SK-N-SH treated with all-trans-retinoic acid at 6 μM for 48 hours (cell line): ENCODE measurements around the gene TSC22D1.

ENCODE experiments used
- ATAC-seq: fragments of 200-7000 bp; cut with Tn5 transposase; 3 replicates; pipeline ENCODE4 v1.9.1; 2020; ENCODE audit warnings: mild to moderate bottlenecking, moderate library complexity
- ARNTL ChIP-seq: fragments of 450-650 bp; formaldehyde crosslinking; IDR thresholded peaks from 2 replicates; pipeline ENCODE4 v1.5.0; 2020; ENCODE audit warnings: low read depth, mild to moderate bottlenecking, moderate library complexity, borderline replicate concordance
- BACH2 ChIP-seq: fragments of 250-450 bp; sonication (Bioruptor Pico); IDR thresholded peaks from 2 replicates; pipeline ENCODE4 v1.9.0; 2021; ENCODE audit warnings: mild to moderate bottlenecking, borderline replicate concordance
- CREB5 ChIP-seq: fragments of 250-450 bp; sonication (Bioruptor Pico); IDR thresholded peaks from 2 replicates; pipeline ENCODE4 v1.5.1; 2020; ENCODE audit warnings: low read depth, mild to moderate bottlenecking, moderate library complexity
- CSDC2 ChIP-seq: fragments of 250-450 bp; sonication (Bioruptor Pico); IDR thresholded peaks from 2 replicates; pipeline ENCODE4 v1.5.0; 2020; ENCODE audit warnings: mild to moderate bottlenecking, moderate library complexity
- CSRNP3 ChIP-seq: fragments of 250-450 bp; sonication (Bioruptor Pico); IDR thresholded peaks from 2 replicates; pipeline ENCODE4 v1.5.1; 2021; ENCODE audit warnings: mild to moderate bottlenecking, moderate library complexity
- ESRRG ChIP-seq: fragments of 250-450 bp; sonication (Bioruptor Pico); IDR thresholded peaks from 2 replicates; pipeline ENCODE4 v1.6.1; 2021; ENCODE audit warnings: mild to moderate bottlenecking
- GLIS3 ChIP-seq: fragments of 250-450 bp; sonication (Bioruptor Pico); IDR thresholded peaks from 2 replicates; pipeline ENCODE4 v1.5.0; 2020; ENCODE audit warnings: mild to moderate bottlenecking, moderate library complexity
- ISL1 ChIP-seq: fragments of 250-450 bp; sonication (Bioruptor Pico); IDR thresholded peaks from 2 replicates; pipeline ENCODE4 v2.1.2; 2022; ENCODE audit warnings: mild to moderate bottlenecking, moderate library complexity
- OSR1 ChIP-seq: fragments of 250-450 bp; sonication (Bioruptor Pico); IDR thresholded peaks from 2 replicates; pipeline ENCODE4 v1.8.0; 2022; ENCODE audit warnings: moderate library complexity, mild to moderate bottlenecking, inconsistent platforms
- PATZ1 ChIP-seq: fragments of 250-450 bp; sonication (Bioruptor Pico); IDR thresholded peaks from 2 replicates; pipeline ENCODE4 v1.8.0; 2020; ENCODE audit warnings: mild to moderate bottlenecking, moderate library complexity, borderline replicate concordance
- PPARA ChIP-seq: fragments of 250-450 bp; sonication (Bioruptor Pico); IDR thresholded peaks from 2 replicates; pipeline ENCODE4 v1.5.0; 2020; ENCODE audit warnings: mild to moderate bottlenecking, borderline replicate concordance
- RARB ChIP-seq: fragments of 250-450 bp; sonication (Bioruptor Pico); IDR thresholded peaks from 2 replicates; pipeline ENCODE4 v1.8.0; 2021; ENCODE audit warnings: mild to moderate bottlenecking, moderate library complexity
- TCF4 ChIP-seq: fragments of 250-450 bp; sonication (Bioruptor Pico); IDR thresholded peaks from 2 replicates; pipeline ENCODE4 v1.8.0; 2021; ENCODE audit warnings: mild to moderate bottlenecking, moderate library complexity, borderline replicate concordance
- TOX ChIP-seq: fragments of 250-450 bp; sonication (Bioruptor Pico); IDR thresholded peaks from 2 replicates; pipeline ENCODE4 v1.8.0; 2021; ENCODE audit warnings: mild to moderate bottlenecking, moderate library complexity, borderline replicate concordance
- TSHZ2 ChIP-seq: fragments of 250-450 bp; sonication (Bioruptor Pico); IDR thresholded peaks from 2 replicates; pipeline ENCODE4 v1.5.0; 2020; ENCODE audit warnings: mild to moderate bottlenecking, moderate library complexity
- ZC3H10 ChIP-seq: fragments of 250-450 bp; sonication (Bioruptor Pico); IDR thresholded peaks from 2 replicates; pipeline ENCODE4 v1.5.1; 2021; ENCODE audit warnings: mild to moderate bottlenecking, moderate library complexity
- ZFP3 ChIP-seq: fragments of 250-450 bp; sonication (Bioruptor Pico); IDR thresholded peaks from 2 replicates; pipeline ENCODE4 v1.5.0; 2020; ENCODE audit warnings: mild to moderate bottlenecking, moderate library complexity
- ZFP30 ChIP-seq: fragments of 450-650 bp; formaldehyde crosslinking; IDR thresholded peaks from 2 replicates; pipeline ENCODE4 v1.5.0; 2022; ENCODE audit warnings: mild to moderate bottlenecking, moderate library complexity
- ZNF565 ChIP-seq: fragments of 450-650 bp; formaldehyde crosslinking; conservative IDR thresholded peaks from 2 replicates; pipeline ENCODE4 v1.5.0; 2020; ENCODE audit warnings: low read depth, mild to moderate bottlenecking, moderate library complexity
- ZNF70 ChIP-seq: fragments of 450-650 bp; formaldehyde crosslinking; IDR thresholded peaks from 2 replicates; pipeline ENCODE4 v1.5.0; 2020; ENCODE audit warnings: mild to moderate bottlenecking, moderate library complexity
- ZNF8 ChIP-seq: fragments of 450-650 bp; formaldehyde crosslinking; IDR thresholded peaks from 2 replicates; pipeline ENCODE4 v1.5.0; 2020; ENCODE audit warnings: mild to moderate bottlenecking, moderate library complexity

Gene TSC22D1

GRCh38 chr13:44410328-44410859, 165.7 kb downstream of the TSC22D1 start:
- TF ChIP-seq TOX = no peak
- TF ChIP-seq PPARA (CRISPR knock-in tag) = no peak
- no peak for TF ChIP-seq CREB5 (CRISPR knock-in tag)
- no peak for TF ChIP-seq GLIS3 (CRISPR knock-in tag)
- no peak for TF ChIP-seq ZNF70 (CRISPR knock-in tag)
- no peak for TF ChIP-seq CSRNP3 (CRISPR knock-in tag)
- TF ChIP-seq ZNF565 (CRISPR knock-in tag) = no peak
- TF ChIP-seq OSR1 = no peak
- no peak for ATAC-seq

GRCh38 chr13:44409595-44409994, 166.5 kb downstream of the TSC22D1 start:
- no peak for ATAC-seq
- TF ChIP-seq TSHZ2 (CRISPR knock-in tag) = no peak
- no peak for TF ChIP-seq TOX
- no peak for TF ChIP-seq OSR1
- TF ChIP-seq ESRRG (CRISPR knock-in tag) = no peak
- TF ChIP-seq RARB (CRISPR knock-in tag) = no peak
- no peak for TF ChIP-seq ZC3H10 (CRISPR knock-in tag)
- TF ChIP-seq ZFP30 (CRISPR knock-in tag) = no peak
- TF ChIP-seq BACH2 (CRISPR knock-in tag) = no peak
- TF ChIP-seq PPARA (CRISPR knock-in tag) = no peak
- TF ChIP-seq ZFP3 (CRISPR knock-in tag) = no peak
- no peak for TF ChIP-seq TCF4 (CRISPR knock-in tag)
- TF ChIP-seq CREB5 (CRISPR knock-in tag) = no peak
- no peak for TF ChIP-seq ARNTL (CRISPR knock-in tag)
- no peak for TF ChIP-seq ISL1 (CRISPR knock-in tag)
- no peak for TF ChIP-seq ZNF8 (CRISPR knock-in tag)

GRCh38 chr13:44407891-44408290, 168.2 kb downstream of the TSC22D1 start:
- no peak for TF ChIP-seq ZNF565 (CRISPR knock-in tag)
- TF ChIP-seq CSDC2 (CRISPR knock-in tag) = no peak
- TF ChIP-seq CSRNP3 (CRISPR knock-in tag) = no peak
- no peak for TF ChIP-seq ZNF8 (CRISPR knock-in tag)
- no peak for TF ChIP-seq PATZ1 (CRISPR knock-in tag)
- TF ChIP-seq ZNF70 (CRISPR knock-in tag) = no peak
- TF ChIP-seq RARB (CRISPR knock-in tag) = no peak
- no peak for ATAC-seq
